ENCODE measurements around the gene COMT.

Gene COMT

DNA sequence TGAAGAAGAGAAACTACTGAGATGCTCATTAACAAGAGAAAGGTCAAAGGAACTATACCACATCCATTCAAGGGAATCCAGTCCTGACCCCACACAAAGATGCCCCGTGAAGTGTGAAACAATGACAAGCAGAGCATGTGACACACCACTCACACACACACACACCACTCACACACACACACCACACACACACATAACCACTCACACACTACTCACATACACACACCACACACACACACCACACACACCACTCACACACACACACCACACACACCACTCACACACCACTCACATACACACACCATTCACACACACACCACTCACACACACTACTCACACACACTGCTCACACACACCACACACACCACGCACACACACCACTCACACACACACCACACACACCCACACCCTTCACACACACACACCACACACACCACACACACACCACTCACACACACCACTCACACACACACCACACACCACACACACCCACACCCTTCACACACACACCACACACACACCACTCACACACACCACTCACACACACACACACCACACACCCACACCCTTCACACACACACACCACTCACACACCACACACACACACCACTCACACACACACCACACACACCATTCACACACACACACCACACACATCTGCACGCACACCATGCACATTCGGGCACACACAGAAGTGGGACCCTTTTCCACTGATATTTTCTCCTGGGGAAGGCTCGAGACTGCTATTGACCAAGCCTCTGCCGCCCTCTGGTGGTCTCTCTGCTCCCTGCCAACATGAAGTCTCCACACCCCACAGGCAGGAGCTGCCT, 32.0 kb upstream of the COMT start:
- in situ Hi-C loops (cut with HindIII; ENCODE audit: low sequenced_read_pairs), result no loop called here
- TF ChIP-seq, protein P1, sequence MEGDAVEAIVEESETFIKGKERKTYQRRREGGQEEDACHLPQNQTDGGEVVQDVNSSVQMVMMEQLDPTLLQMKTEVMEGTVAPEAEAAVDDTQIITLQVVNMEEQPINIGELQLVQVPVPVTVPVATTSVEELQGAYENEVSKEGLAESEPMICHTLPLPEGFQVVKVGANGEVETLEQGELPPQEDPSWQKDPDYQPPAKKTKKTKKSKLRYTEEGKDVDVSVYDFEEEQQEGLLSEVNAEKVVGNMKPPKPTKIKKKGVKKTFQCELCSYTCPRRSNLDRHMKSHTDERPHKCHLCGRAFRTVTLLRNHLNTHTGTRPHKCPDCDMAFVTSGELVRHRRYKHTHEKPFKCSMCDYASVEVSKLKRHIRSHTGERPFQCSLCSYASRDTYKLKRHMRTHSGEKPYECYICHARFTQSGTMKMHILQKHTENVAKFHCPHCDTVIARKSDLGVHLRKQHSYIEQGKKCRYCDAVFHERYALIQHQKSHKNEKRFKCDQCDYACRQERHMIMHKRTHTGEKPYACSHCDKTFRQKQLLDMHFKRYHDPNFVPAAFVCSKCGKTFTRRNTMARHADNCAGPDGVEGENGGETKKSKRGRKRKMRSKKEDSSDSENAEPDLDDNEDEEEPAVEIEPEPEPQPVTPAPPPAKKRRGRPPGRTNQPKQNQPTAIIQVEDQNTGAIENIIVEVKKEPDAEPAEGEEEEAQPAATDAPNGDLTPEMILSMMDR (IDR thresholded peaks at IDR 0.05; ENCODE audit: low read depth, low read length), result peak; percentile 95

DNA sequence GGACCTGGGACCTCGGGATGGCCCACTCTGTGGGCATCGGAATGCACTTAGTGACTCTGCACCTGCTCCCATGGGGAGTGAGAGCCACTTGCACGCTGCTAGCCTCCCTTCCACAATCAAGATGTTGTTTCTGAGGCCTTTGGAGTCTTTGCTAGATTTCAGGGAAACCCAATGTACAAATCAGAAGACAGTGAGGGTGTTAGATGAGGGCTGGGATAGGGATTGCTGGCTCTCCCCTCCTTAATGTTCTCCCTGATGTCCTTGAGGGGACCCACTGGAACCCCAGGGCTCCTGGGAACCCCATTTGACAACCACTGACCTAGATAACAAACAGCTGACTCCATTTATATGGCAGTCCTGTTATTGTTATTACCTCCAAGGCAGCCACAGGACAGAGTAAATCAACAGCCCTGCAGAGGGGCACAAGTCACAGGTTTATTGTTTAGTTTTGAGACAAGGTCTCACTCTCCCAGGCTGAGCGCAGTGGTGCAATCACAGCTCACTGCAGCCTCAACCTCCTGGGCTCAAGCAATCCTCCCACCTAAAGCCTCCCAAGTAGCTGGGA, 31.3 kb upstream of the COMT start:
- no peak for DNase-seq (ENCODE audit: low read depth, low spot score)
- in situ Hi-C loops (cut with HindIII; ENCODE audit: low sequenced_read_pairs), result no loop called here
- H3K4me3 ChIP-seq (ENCODE audit: low read depth, low read length), result no peak overlapping the region
- TF ChIP-seq, protein P1 (IDR thresholded peaks at IDR 0.05; ENCODE audit: low read depth, low read length), result no peak

More for the DNA sequence above, 32.0 kb upstream of the COMT start:
- peak; percentile 67 for DNase-seq (ENCODE audit: low read depth, low spot score)
- no peak overlapping the region for H3K4me3 ChIP-seq (ENCODE audit: low read depth, low read length)

DNA sequence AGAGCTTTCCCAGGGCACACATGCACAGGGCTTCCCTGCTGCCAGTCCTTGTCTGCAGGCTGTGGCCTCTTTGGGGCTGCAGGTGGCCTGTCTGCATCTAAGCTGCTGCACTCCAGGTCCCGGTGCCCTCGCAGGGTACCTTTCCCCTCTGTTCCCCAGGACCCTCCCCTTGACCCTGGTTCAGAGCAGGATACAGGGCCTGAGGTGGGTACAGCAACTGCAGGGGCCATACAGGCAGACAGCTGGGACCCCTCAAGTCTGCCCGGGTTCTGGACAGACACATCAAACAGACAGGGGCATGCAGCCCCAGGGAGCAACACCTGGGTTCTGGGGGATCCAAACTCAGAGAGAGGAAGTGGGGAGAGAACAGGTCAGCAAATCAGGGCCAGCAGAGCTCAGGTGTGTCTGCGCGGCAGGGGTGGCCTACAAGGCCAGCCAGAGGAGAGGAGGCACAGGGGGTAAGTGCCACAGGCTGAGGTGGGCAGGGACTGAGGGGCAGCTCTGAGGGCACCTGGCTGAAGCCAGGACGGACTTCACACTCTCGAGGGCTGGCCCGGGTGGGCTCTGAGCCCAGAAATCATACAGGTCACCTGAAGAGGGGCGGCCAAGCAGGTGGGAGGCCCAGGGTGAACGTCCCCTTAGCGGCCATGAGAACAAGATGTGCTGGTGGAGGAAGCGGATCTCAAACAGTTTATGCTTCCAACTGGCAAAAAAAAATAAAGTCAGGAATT, 29.9 kb upstream of the COMT start:
- no peak overlapping the region for H3K4me3 ChIP-seq (ENCODE audit: low read depth, low read length)
- no peak for DNase-seq (ENCODE audit: low read depth, low spot score)
- TF ChIP-seq, protein P1 (IDR thresholded peaks at IDR 0.05; ENCODE audit: low read depth, low read length), result no peak
- in situ Hi-C loops (cut with HindIII; ENCODE audit: low sequenced_read_pairs), result no loop called here

DNA sequence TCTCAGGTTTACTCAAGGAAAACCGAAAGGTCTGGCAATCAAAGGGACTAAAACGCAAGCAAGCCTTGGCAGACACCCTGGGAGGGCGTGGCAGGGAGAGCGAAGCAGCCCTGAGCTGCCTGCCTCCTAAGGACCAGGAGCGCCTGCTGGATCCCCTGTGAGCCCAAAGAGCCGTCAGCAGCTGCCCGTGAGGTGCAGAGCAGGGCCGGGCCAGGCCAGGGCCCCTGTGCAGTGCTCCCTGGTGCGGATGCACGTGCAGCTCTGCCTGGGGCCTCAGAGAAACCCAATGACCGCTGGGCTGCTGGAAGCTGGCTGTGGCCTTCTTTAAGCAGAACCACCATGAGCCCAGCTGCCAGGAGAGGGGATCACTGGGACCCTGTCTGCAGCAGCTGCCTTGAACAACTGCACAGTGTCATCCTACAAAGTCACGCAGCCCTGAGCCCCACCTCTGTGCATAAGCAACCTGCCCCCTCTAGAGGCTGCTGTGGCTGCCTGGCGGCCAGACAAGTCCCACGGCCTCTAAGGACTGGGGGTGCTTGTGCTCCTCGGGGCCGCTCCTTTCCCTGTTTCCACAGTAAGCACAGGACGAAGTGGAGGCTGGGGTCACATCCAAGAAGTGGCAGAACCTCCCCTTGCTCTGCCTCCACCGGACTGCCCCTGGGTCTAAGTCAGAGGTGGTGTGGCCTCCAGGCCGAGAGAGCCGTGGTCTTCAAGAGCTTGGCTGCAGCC, 29.1 kb upstream of the COMT start:
- TF ChIP-seq, protein P1 (IDR thresholded peaks at IDR 0.05; ENCODE audit: low read depth, low read length), result peak; percentile 9
- no peak for DNase-seq (ENCODE audit: low read depth, low spot score)
- in situ Hi-C loops (cut with HindIII; ENCODE audit: low sequenced_read_pairs), result no loop called here
- no peak overlapping the region for H3K4me3 ChIP-seq (ENCODE audit: low read depth, low read length)

DNA sequence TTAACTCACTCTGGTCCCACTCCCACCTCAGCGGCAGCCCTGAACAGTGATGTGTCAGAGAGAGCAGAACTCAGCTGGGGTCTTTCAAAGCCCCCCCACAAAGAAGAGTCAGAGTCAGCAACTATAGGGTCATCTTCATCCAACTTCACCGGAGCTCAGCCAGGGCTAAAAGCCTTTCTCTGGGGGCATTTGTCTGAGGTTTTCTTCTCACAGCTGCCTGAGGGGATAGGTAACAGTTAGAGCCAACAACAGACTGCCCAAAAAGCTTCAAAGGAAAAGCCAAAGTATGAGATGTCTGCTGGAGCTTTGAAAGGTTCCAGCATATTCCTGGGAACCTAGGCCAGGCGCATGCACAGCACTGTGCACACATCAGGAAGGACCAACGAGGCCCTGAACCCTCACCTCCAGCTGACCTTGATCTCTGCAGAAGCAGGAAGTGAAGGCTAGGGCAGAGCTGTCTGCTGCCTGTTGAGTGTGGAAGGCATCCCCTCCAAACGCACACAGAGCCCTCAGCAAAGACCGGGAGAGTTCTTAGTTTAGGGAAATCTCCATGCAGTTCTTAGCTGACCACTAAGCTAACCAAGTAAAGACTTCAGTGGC, 28.1 kb upstream of the COMT start:
- no peak for DNase-seq (ENCODE audit: low read depth, low spot score)
- TF ChIP-seq, protein P1 (IDR thresholded peaks at IDR 0.05; ENCODE audit: low read depth, low read length), result no peak
- in situ Hi-C loops (cut with HindIII; ENCODE audit: low sequenced_read_pairs), result no loop called here
- H3K4me3 ChIP-seq (ENCODE audit: low read depth, low read length), result no peak overlapping the region

All from astrocyte of the spinal cord (primary cell).